NCI-H2196 (cell line): ENCODE results near the gene BLTP3A.

Source experiments
- DNase-seq: peaks from one replicate; lab custom pipeline; 2025; ENCODE audit not compliant: unreplicated experiment; lab: John Stamatoyannopoulos, UW

Gene BLTP3A

GRCh38 chr6:34819571-34820480, 27.9 kb downstream of the BLTP3A start:
- DNase-seq, result no peak

GRCh38 chr6:34829137-34829536, 37.3 kb downstream of the BLTP3A start:
- no peak for DNase-seq

- DNase-seq, result no peak
Observed at GRCh38 chr6:34832942-34833341, 41.1 kb downstream of the BLTP3A start.

GRCh38 chr6:34834789-34835518, 43.1 kb downstream of the BLTP3A start:
- no peak for DNase-seq

- DNase-seq, result no peak
Observed at GRCh38 chr6:34836008-34836407, 44.1 kb downstream of the BLTP3A start.

GRCh38 chr6:34836451-34836850, 44.6 kb downstream of the BLTP3A start:
- no peak for DNase-seq

GRCh38 chr6:34837528-34837927, 45.6 kb downstream of the BLTP3A start:
- DNase-seq, result no peak

GRCh38 chr6:34839666-34840352, 47.9 kb downstream of the BLTP3A start:
- no peak for DNase-seq
